GM21529 (cell line): ENCODE measurements around the gene HK1.
"Not testable (repeated sequence)": the region's sequence is repeated elsewhere in the genome, so short reads cannot be mapped to it uniquely, and the experiment has no call there.

Experiments
- ATAC-seq: cut with Tn5 transposase; IDR thresholded peaks from one replicate; pipeline ENCODE4 v1.9.1; 2021; ENCODE audit not compliant: unreplicated experiment

The HK1 gene

DNA sequence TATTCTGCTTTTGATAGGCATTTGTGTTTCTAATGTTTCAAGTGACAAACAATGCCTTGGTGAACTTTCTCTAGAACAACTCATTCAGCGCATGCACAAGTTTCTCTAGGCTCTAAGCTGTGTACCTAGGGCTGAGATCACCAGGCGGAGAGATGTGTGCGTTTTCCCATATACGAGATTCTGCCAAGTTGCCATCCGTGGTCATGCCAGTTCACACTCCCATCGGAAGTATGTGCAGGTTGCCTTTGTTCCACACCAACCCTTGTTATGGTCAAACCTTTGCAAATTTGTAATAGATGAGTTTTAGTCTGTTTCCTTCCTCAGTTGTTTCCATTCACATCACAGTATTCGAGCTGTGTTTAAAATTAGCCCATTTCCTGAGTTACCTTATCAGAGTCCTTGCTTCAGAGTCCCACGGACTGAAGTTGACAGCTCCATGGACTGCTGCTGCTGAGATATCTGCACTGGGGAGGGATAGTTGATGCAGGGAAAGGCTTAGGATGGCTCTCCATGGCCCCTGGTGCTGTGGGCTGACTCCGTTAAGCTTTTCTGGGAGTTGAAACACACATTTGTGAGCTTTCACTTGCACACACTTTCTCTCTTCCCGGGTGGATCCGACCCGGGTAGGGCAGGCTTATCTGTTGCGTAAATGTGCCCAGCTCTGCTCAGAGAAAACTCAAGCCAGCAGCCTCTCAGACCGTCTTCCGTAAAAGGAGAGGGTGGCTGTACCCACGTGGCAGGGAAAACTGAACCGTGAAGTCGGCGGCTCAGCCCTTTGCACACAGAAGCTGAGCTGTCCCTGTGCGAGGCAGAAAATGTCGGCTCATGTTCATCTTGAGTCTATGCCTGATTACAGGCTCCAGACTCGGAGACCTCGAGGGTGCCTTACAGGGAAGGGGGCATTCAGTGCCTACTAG, 49.4 kb downstream of the HK1 start:
- peak; percentile 89 for ATAC-seq

DNA sequence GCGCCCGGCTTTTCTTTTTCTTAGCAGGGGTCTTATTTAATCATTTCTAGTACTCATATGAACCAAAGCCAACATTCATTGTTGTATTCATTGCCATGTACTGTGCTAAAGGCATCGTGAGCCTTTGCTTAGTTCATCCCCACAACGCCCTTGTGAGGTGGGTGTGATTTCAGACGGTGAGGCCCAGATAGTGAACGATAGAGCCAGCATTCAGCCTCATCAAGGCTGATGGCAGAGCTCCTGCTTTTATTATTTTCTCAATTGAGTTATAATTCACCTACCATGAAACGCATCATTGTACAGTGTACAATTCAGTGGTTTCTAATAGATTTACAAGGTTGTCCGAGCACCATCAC, 50.1 kb downstream of the HK1 start:
- no peak for ATAC-seq

DNA sequence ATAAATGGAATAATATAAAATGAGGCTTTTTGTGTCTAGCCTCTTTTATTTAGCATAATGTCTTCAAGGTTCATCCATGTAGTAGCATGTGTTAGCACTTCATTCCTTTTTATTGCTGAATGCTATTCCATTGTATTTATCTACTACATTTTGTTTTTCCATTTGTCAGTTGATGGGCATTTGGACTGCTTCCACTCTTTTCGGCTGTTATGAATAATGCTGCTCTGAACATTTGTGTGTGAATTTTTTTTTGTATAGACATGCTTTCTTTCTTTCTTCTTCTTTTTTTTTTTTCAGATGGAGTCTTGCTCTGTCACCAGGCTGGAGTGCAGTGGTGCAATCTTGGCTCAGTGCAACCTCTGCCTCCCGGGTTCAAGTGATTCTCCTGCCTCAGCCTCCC, 50.6 kb downstream of the HK1 start:
- not testable (repeated sequence) for ATAC-seq

DNA sequence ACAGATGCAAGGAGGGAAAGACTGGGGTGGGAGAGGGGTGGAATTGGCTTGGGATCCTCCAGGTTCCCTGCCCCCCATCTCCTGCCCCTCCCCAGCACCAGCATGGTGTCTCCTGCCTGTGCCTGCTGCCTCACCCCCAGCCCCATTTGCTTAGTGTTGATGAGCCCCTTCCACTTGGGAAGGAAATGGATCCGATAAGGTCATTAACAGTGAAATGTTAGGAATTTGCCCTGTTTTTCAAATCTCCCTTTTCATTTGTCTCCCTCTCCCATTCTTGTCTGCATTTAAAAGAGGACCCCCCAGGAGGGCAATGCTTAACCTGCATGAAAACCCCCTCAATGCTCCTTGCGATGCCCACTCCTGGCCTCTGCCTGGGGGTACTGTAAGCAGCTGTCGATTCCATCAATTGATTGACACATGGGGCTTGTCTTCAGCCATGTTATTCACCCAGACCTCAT, 51.5 kb downstream of the HK1 start:
- ATAC-seq, result no peak

DNA sequence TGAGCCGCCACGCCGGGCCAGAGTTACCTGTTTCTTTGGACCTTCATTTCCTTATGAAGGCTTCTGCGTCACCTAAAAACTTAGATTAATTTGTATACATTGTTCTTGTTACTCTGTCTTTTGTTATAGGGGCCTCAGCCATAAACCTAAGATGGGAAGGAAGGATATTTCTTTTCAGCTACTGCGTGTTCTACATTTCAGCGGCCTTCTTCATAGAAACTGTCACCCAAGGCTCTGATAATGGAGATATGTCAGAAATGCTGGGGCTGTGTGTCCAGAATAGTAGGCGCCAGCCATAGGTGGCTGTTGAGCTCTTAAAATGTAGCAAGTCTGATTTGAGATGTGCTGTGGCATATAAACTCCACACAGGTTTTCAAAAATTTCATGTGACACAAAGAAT, 52.9 kb downstream of the HK1 start:
- ATAC-seq, result no peak

DNA sequence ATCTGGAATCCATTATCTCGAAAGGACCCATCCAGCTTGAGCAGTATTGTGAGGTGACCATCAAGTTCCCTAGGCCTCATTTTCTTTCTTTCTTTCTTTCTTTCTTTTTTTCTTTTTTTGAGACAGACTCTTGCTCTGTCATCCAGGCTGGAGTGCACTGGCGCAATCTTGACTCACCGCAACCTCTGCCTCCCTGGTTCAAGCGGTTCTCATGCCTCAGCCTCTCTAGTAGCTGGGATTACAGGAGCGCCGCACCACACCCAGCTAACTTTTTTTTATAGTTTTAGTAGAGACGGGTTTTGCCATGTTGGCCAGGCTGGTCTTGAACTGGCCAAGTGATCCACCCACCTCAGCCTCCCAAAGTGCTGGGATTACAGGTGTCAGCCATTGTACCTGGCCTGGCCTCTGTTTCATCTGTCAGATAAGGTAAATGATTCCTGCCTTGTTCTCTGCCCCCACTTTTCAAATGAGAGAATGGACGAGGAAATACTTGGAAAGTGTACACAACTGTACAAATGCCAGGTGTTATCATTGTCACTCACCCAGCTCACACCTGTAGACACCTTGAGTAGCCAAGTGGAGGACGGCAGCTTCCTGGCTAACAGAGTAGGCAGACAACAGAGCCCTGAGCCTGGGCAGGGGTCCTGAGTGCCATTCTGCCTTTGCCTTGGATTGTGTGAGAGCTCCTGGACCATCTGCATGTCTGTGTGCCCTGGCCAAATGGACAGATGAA, 54.1 kb downstream of the HK1 start:
- no peak for ATAC-seq

DNA sequence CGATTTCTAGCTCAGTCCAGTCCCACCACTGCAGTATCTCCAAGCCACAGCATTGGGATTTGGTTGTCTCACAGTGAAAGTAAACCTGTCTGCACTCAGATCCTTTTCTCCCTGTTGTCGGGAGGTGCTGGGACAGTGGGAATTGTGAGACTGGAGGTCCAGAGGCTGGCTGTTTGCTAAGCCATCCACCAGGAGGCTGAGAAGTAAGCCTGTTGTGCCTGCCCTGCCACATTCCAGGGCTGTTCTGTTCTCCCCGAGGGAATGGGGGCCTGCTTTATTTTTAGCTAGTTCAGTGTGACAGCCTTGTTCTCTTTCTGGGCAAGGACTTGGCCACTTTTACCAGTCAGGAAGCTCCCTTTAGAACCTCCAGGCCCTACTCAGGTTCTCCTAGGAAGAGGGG, 54.9 kb downstream of the HK1 start:
- ATAC-seq, result no peak

DNA sequence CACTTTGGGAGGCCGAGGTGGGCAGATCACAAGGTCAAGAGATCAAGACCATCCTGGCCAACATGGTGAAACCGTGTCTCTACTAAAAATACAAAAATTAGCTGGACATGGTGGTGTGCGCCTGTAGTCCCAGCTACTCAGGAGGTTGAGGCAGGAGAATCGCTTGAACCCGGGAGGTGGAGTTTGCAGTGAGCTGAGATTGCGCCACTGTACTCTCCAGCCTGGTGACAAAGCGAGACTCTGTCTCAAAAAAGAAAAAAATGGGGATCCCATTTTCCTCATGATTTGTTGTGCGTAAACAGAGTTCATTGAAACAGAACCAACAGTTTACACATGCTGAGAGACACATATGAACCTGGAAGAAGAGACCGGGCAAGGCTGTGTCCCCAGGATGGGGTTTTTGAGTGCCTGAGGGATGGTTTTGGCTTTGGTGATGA, 55.6 kb downstream of the HK1 start:
- not testable (repeated sequence) for ATAC-seq

DNA sequence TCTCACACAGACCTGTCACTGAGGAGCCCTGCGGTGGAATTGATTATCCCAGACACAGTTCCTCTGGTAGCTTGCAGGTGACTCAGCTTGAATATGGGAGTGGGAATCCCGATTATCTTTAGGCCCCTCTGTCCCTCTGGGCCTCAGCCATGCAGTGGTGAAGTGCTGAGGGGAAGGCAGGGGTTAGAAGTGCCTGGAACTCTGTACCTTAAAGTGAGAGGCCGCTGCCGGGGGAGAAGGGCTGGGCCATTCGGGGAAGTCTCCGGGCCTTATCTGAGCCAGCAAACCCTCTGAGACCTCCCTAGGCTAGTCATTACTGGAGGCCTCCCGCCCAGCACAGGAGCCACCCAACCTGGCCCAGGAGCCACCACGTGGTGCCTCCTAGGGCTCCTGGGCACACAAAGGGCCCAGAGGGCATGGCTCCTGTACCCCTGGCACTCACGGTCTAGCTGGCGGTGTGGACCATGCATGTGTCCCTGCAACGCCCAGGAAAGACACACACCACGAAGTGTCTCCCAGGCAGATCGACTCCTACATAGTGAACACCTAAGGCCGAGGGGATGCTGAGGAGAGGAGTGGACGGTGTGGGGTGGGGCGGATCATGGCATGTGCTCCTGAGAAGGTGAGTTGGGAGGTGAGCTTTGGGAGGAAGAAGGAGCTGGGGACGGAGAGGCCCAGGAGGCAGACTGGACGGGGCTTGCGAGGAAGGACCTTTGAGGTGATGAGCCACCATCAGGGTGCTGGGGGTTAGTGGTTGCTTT, 56.2 kb downstream of the HK1 start:
- peak; percentile 19 for ATAC-seq

DNA sequence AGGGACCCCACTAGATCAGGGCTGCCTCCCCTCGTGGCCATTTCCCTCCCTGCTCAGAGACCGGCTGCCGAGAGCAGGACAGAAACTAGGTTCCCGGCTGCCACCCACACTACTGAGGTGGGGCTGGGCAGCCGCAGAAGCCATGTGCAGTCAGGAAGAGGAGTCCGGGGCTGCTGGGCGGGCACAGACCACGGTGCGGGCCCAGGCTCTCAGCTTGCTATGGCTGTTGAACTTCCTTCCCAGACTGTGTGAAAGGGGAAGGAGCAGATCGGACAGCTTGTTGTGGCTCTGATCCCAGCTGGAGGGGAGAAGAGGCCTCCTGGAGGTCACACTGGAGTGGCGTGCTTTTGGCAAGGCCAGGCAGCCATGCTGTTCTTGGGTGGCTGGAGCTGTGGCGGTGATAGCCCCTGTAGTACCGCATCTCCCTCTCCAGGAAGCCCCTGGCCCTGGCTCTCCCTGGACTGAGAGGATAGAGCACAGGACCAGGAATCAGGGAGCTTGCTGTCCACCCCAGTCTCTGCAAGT, 56.8 kb downstream of the HK1 start:
- peak; percentile 54 for ATAC-seq

DNA sequence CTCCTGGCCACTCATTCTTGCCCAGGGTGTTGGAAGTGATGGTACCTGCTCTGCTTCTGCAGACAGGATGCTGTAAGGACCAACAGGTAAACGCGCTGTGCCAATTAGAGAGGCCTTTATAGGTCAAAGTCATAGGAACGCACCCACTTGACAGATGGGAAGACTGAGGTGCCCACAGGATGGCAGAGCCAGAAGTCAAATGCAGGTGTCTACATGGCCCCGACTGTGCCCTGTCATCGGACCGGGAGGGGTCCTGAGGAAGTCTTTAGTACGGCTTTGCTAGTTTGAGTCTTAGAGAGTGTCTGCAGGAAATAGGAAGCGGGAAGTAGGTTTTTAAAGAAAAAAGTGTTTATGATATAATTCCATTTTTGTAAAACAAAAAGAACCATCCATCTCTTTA, 57.3 kb downstream of the HK1 start:
- ATAC-seq, result no peak

DNA sequence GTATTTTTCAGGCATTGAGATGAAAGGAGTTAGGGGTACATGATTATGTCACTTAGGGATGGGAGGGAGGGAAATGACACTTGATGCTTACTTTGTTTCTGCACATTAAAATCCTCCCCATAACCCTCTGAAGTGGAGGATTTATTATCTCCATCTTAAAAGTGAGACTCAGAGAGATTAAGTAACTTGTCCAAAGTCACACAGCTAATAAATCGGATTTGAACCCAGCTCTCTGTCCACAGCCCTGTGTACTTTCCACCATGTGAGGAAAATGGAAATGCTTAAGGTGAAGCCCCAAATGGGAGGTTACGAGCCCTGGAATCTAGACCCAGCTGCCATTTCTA, 58.6 kb downstream of the HK1 start:
- no peak for ATAC-seq

DNA sequence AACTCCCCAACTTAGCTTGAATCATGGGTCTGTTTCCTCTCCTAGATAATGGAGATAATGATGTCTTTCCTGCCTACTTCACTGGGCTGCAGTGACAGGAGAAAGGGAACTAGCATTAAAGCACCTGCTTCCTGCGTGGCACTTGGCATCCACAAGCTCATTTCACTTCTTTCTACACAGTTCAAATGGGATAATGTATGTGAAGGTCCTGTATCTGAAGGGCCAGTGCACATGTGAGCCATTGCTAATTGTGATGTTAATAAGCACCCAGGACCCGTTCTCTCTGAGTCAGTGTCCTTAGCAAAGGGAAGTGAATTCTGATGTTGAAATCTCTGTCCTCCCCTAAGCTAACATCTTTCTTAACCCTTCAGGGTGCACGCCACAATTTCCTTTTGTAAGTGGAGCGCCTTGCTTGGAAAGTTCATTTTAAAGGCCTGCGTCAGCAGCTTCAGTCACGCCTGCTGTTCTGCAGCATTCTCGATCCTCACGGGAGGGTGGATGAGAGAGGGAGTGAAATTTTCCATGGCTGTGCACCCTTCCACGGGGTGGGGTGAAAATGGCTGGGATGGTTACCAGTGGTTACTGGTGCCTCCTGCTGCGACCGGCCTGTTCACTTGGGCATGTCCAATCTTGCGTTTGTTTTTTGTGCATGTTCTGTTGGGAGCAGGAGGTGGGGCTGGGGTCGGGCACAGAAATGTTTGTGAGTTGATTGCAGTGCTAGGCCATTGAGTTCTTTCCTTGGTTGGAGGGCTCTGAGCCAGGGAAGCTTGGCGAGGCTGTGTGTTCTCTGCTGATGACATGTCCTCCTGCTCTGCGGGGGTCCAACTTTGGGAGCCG, 59.2 kb downstream of the HK1 start:
- no peak for ATAC-seq

DNA sequence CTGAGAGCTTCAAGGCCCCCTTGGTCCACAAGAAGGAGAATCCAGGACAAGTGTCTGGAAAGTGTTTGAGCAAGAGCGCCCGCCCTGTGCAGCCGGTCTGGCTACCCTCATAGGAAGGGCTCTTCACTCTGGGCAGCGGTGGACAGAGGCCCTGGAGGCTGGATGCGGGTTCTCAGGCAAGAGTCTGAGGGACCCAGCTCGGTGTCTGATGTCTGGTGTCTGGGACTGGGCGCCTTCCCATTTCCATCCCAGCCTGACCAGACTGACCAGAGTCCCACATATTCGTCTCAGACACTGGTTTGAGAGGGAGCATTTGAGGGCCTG, 59.8 kb downstream of the HK1 start:
- no peak for ATAC-seq

DNA sequence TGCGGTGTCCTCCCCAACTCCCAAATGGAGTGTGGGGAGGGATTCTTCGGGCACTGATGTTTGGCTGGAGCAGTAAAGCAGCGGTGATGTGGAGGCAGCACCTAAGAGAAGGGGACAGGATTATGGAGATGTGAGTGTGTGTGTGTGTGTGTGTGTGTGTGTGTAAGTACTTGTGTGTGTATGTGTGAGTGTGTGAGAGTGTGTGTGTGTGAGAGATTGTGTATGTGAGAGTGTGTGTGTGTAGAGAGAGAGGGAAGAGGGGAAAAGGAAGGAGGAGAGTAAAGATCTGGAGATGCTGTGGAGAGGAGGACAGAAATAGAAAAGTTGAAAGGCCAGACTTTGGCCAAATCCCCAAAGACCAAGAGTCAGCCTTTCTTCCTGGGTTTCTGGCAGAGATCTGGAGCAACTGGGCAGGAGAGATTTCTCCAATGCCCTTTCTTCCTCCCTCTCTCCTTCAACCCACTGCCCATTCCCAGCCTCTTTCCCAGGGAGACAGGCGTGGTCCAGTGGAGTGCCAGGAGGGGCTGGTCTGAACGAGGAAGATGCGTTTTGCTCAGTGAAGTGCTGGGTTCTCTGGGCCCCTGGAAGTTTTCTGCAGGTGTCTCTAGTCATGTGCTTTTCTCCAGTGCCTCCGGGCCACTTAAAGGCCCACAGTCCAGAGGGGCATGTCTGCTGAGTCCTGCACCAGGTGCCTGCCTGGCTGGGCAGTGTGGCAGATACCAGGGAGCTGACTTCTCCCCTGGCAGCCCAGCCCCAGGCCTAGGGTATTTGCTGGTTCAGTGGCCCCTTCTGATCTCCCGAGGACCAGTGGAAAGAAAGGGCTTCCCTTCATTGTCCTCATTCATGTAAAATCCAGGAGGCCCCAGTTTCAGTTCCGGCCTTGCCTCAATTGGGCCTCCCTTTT, 60.5 kb downstream of the HK1 start:
- no peak for ATAC-seq

DNA sequence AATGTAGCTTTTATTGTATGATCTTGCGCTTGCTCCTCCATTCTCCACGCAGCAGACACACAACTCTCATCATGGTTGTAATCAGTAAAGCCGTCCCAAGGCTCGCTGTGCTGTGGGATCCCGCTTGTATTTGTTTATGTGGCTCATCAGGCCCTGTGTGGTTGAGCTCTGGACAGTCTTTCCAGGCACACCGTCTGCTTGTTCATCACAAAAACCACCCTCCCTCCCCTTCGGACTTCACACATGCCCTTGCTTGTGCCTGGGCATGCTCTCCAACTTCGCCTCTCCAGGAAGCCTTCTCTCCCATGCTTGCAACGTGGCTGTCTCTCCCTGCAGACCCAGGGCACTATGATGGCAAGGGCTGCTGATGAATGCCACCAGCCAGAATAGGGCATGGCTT, 62.4 kb downstream of the HK1 start:
- ATAC-seq, result no peak

DNA sequence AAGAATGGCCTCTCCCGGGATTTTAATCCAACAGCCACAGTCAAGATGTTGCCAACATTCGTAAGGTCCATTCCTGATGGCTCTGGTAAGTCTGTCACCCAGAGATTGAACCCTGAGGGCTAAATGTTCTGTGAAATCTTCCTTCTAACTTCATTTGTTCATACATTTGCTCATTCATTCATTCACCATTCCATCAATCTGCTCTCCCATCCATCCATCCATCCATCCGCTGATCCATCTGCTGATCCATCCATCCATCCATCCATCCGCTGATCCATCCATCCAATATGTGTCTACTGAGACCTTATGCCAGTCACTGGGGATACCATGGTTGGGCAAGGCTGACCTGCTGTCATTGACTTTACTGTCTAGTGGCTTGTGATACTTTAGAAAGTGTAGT, 65.6 kb downstream of the HK1 start:
- no peak for ATAC-seq

DNA sequence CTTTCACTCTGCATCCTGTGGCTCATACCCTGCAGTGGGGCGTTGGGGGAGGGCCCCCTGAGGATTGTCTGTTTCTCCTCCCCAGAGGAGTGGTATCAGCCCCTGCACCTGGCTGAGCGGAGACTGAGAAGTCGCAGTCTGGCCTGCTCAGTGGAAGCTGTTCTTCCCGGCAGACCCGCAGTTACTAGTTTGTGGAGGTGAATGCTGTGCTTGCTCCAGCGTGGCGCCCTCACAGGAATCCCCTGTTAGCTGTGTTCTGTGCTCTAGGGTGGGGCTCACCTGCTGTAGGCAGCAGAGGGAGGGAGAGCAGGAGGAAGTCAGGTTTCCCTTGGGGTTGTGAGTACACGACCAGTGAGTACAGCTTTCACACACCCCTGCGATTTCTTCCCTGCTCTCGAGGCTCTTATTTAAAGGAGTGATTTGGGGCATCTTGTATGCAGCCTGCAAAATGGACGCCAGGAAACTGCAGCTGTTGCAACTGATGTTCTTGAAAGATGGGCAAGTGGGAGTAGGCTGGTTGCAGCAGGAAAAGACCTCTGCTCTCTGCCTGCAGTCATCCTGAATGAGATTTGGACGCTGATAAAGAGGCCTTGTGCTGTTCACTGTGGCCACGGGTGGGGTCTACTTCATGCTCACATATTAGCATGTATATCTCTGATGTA, 66.4 kb downstream of the HK1 start:
- ATAC-seq, result peak; percentile 68

DNA sequence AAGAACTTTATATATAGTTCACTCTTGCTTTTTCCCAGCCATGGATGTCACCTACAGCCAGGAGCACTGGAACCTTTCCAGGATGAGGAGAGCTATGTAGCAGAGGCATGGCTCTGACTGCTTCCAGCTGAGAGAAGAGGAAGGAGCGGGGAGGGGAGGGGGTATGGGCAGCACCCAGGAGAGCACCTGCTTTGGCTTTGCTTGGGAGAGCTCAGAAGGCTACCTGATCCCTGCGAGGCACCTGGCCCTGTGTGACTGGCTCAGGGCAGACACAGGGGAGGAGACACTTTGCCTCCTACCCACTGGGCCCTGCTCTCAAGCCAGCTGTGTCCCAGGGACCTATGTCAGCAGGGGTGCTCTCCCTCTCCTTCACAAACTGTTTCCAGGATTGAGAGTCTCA, 67.1 kb downstream of the HK1 start:
- no peak for ATAC-seq
